NB4 (cell line): ENCODE measurements around the gene TCEAL5.
A peak's percentile ranks its signal among the peaks of the same experiment; 100 is the strongest.
"Not testable (repeated sequence)": the region's sequence is repeated elsewhere in the genome, so short reads cannot be mapped to it uniquely, and the experiment has no call there.

ENCODE experiments used
- DNase-seq: peaks from one replicate; pipeline ENCODE4 v3.0.0; 2010; ENCODE audit warnings: low read depth
- H3K4me3 ChIP-seq: one replicate; pipeline ENCODE4 v1.5.1; 2011; ENCODE audit warnings: mild to moderate bottlenecking, low read depth, low read length, moderate library complexity
- CTCF ChIP-seq: IDR thresholded peaks from one replicate; pipeline ENCODE4 v1.5.1; 2012; ENCODE audit warnings: low read depth, low read length
- MAX ChIP-seq: IDR thresholded peaks from 2 replicates; pipeline ENCODE4 v1.6.1; 2011; ENCODE audit warnings: low read depth, low read length
- MYC ChIP-seq: IDR thresholded peaks from 2 replicates; pipeline ENCODE4 v1.6.1; 2011; ENCODE audit warnings: low read depth, low read length
- POLR2A ChIP-seq: IDR thresholded peaks from 2 replicates; pipeline ENCODE4 v1.6.1; 2011; ENCODE audit warnings: mild to moderate bottlenecking; ENCODE audit not compliant: insufficient read length; ENCODE audit errors: extremely low read depth

Gene TCEAL5

DNA sequence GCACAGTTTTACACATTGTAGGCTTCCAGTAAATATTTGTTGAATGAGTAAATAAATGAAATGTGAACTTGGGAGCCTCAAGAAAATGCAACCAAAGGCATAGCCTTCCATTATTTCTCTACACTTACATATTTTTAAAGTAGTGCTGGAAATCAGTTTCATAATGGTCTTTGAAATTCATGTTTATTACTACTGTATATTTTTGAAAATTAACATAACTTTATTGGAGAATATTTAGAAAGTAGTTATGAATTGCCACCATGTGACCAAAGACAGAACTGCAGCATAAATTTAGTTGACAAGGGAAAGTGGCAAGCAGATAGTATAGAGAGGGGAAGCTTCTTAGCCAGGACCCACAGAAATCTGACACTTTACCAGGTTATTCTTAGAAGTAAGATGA is 28.0 kb downstream of the TCEAL5 start:
- H3K4me3 ChIP-seq: no peak overlapping the region
- peak; percentile 27 for DNase-seq
- peak; percentile 21 for TF ChIP-seq CTCF
- no peak for TF ChIP-seq POLR2A

- DNase-seq: no peak
- H3K4me3 ChIP-seq: no peak overlapping the region
- TF ChIP-seq MAX: no peak
- TF ChIP-seq POLR2A: no peak
- TF ChIP-seq CTCF: no peak
- no peak for TF ChIP-seq MYC
Measured at GRCh38 chrX:103240155-103240554, 36.4 kb downstream of the TCEAL5 start.

DNA sequence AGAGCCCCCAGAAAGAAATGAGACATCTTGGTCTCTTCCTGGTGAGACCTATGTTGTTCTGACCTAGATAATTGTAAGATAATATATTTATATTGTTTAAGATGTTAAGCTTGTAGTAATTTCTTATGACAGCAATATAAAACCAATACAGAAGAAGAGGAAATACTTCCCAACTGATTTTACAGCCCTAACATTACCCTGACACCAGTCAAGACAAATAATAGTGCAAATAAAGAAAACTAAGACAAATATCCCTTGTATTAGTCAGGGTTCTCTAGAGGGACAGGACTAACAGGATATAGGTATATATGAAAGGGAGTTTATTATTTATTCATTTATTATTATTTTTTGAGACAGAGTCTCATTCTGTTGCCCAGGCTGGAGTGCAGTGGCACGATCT is 40.3 kb downstream of the TCEAL5 start:
- no peak for DNase-seq
- H3K4me3 ChIP-seq: no peak overlapping the region
- no peak for TF ChIP-seq MYC
- no peak for TF ChIP-seq MAX
- no peak for TF ChIP-seq POLR2A
- TF ChIP-seq CTCF: no peak

GRCh38 chrX:103235608-103236007 is 40.9 kb downstream of the TCEAL5 start:
- H3K4me3 ChIP-seq: not testable (repeated sequence)
- peak; percentile 8 for DNase-seq

GRCh38 chrX:103234869-103235268 is 41.7 kb downstream of the TCEAL5 start:
- no peak overlapping the region for H3K4me3 ChIP-seq
- no peak for DNase-seq
- TF ChIP-seq MYC: no peak
- no peak for TF ChIP-seq MAX
- TF ChIP-seq POLR2A: no peak
- TF ChIP-seq CTCF: no peak

- no peak for TF ChIP-seq CTCF
- TF ChIP-seq MYC: no peak
- no peak for TF ChIP-seq POLR2A
- no peak for TF ChIP-seq MAX
- H3K4me3 ChIP-seq: no peak overlapping the region
- DNase-seq: no peak
Measured at GRCh38 chrX:103233263-103233662, 43.3 kb downstream of the TCEAL5 start.

- H3K4me3 ChIP-seq, DNase-seq: not testable (repeated sequence)
Measured at GRCh38 chrX:103225918-103226317, 50.6 kb downstream of the TCEAL5 start.
